Activated CD8-positive, alpha-beta memory T cell treated with anti-CD3 and anti-CD28 coated beads, Interleukin-2, amount 50 U/mL, for 1 hour (primary cell): ENCODE measurements around the gene KCNAB2.
A peak's percentile ranks its signal among the peaks of the same experiment; 100 is the strongest.

ENCODE experiments used
- DNase-seq: peaks from one replicate; pipeline ENCODE4 v3.0.0-alpha.2; 2020; ENCODE audit errors: extremely low read depth

Gene KCNAB2

GRCh38 chr1:6109688-6110087 is 64.0 kb downstream of the KCNAB2 start:
- no peak for DNase-seq

GRCh38 chr1:6110326-6110725 is 64.6 kb downstream of the KCNAB2 start:
- DNase-seq = no peak

- DNase-seq = no peak
These were observed 65.9 kb downstream of the KCNAB2 start for GRCh38 chr1:6111571-6111970.

- DNase-seq = no peak
These were observed 66.5 kb downstream of the KCNAB2 start for GRCh38 chr1:6111991-6112689.

- DNase-seq = no peak
These were observed 67.0 kb downstream of the KCNAB2 start for GRCh38 chr1:6112690-6113005.

GRCh38 chr1:6113116-6113515 is 67.4 kb downstream of the KCNAB2 start:
- no peak for DNase-seq

- no peak for DNase-seq
These were observed 68.1 kb downstream of the KCNAB2 start for GRCh38 chr1:6113745-6114144.

GRCh38 chr1:6116137-6116536 is 70.4 kb downstream of the KCNAB2 start:
- DNase-seq = no peak

GRCh38 chr1:6117064-6117463 is 71.4 kb downstream of the KCNAB2 start:
- no peak for DNase-seq

- DNase-seq = no peak
These were observed 71.9 kb downstream of the KCNAB2 start for GRCh38 chr1:6117624-6118023.

GRCh38 chr1:6118415-6118814 is 72.7 kb downstream of the KCNAB2 start:
- DNase-seq = no peak

- DNase-seq = no peak
These were observed 75.3 kb downstream of the KCNAB2 start for GRCh38 chr1:6121021-6121421.

- no peak for DNase-seq
These were observed 76.1 kb downstream of the KCNAB2 start for GRCh38 chr1:6121651-6122370.

GRCh38 chr1:6123083-6123482 is 77.4 kb downstream of the KCNAB2 start:
- DNase-seq = no peak

GRCh38 chr1:6123816-6124215 is 78.1 kb downstream of the KCNAB2 start:
- DNase-seq = no peak

GRCh38 chr1:6124341-6124740 is 78.7 kb downstream of the KCNAB2 start:
- DNase-seq = no peak

GRCh38 chr1:6124746-6125365 is 79.2 kb downstream of the KCNAB2 start:
- no peak for DNase-seq

- DNase-seq = no peak
These were observed 79.7 kb downstream of the KCNAB2 start for GRCh38 chr1:6125366-6125765.

- DNase-seq = no peak
These were observed 80.3 kb downstream of the KCNAB2 start for GRCh38 chr1:6126028-6126427.

GRCh38 chr1:6126521-6127067 is 80.9 kb downstream of the KCNAB2 start:
- DNase-seq = no peak

GRCh38 chr1:6127587-6128163 is 82.0 kb downstream of the KCNAB2 start:
- peak; percentile 16 for DNase-seq

GRCh38 chr1:6128276-6129081 is 82.8 kb downstream of the KCNAB2 start:
- no peak for DNase-seq
